BE2C (cell line): ENCODE results near the gene INTS3.

Experiments
- DNase-seq: peaks from one replicate; pipeline ENCODE4 v3.0.0-alpha.2; 2020
- H3K27me3 ChIP-seq: fragments of 250-450 bp; sonication (Bioruptor Pico); 2 replicates; pipeline ENCODE4 v1.5.1; 2020; ENCODE audit warnings: mild to moderate bottlenecking
- H3K36me3 ChIP-seq: fragments of 250-450 bp; sonication (Bioruptor Pico); 2 replicates; pipeline ENCODE4 v1.5.1; 2020; ENCODE audit warnings: mild to moderate bottlenecking
- H3K4me1 ChIP-seq: fragments of 250-450 bp; sonication (Bioruptor Pico); 2 replicates; pipeline ENCODE4 v1.5.1; 2020
- H3K4me3 ChIP-seq: 2 replicates; pipeline ENCODE4 v1.5.1; 2011; ENCODE audit warnings: low read depth, low read length
- H3K9me3 ChIP-seq: fragments of 250-450 bp; sonication (Bioruptor Pico); 2 replicates; pipeline ENCODE4 v1.5.1; 2020
- CTCF ChIP-seq: IDR thresholded peaks from 2 replicates; pipeline ENCODE4 v1.5.1; 2012; ENCODE audit warnings: mild to moderate bottlenecking, low read depth, low read length

Gene INTS3

GRCh38 chr1:153741986-153742385 is 14.1 kb downstream of the INTS3 start:
- Histone ChIP-seq H3K27me3 (no peaks in the 10 kb centered on the region), H3K4me3 (no peak overlapping the region), H3K36me3 (peaks cover 52% of the 10 kb centered on the region), H3K4me1 (peaks cover 3% of the 10 kb centered on the region; the same call in 1 of the 2 replicates), H3K9me3 (no peaks in the 10 kb centered on the region)
- DNase-seq, result no peak
- TF ChIP-seq CTCF, result no peak

GRCh38 chr1:153742411-153743142 is 14.7 kb downstream of the INTS3 start:
- no peak for DNase-seq
- Histone ChIP-seq H3K36me3 (peaks cover 50% of the 10 kb centered on the region), H3K9me3 (no peaks in the 10 kb centered on the region), H3K27me3 (no peaks in the 10 kb centered on the region), H3K4me3 (no peak overlapping the region), H3K4me1 (peaks cover 3% of the 10 kb centered on the region; the same call in 1 of the 2 replicates)
- no peak for TF ChIP-seq CTCF

- DNase-seq, result no peak
- H3K9me3 ChIP-seq, result no peaks in the 10 kb centered on the region
- no peak for TF ChIP-seq CTCF
- peaks cover 3% of the 10 kb centered on the region; the same call in 1 of the 2 replicates for H3K4me1 ChIP-seq
- H3K27me3 ChIP-seq, result no peaks in the 10 kb centered on the region
- no peak overlapping the region for H3K4me3 ChIP-seq
- peaks cover 57% of the 10 kb centered on the region for H3K36me3 ChIP-seq
Observed at GRCh38 chr1:153745417-153745816, 17.6 kb downstream of the INTS3 start.

GRCh38 chr1:153746174-153746573 is 18.3 kb downstream of the INTS3 start:
- Histone ChIP-seq H3K9me3 (no peaks in the 10 kb centered on the region), H3K36me3 (peaks cover 53% of the 10 kb centered on the region), H3K4me1 (peaks cover 3% of the 10 kb centered on the region; the same call in 1 of the 2 replicates), H3K27me3 (no peaks in the 10 kb centered on the region), H3K4me3 (no peak overlapping the region)
- no peak for TF ChIP-seq CTCF
- DNase-seq, result peak; percentile 35

GRCh38 chr1:153748903-153749302 is 21.1 kb downstream of the INTS3 start:
- Histone ChIP-seq H3K4me1 (peaks cover 3% of the 10 kb centered on the region; the same call in 1 of the 2 replicates), H3K27me3 (no peaks in the 10 kb centered on the region), H3K9me3 (no peaks in the 10 kb centered on the region), H3K36me3 (peaks cover 45% of the 10 kb centered on the region), H3K4me3 (no peak overlapping the region)
- no peak for DNase-seq
- no peak for TF ChIP-seq CTCF

- no peaks in the 10 kb centered on the region for H3K27me3 ChIP-seq
- peaks cover 43% of the 10 kb centered on the region for H3K36me3 ChIP-seq
- peak; percentile 99 for TF ChIP-seq CTCF
- H3K9me3 ChIP-seq, result no peaks in the 10 kb centered on the region
- peaks cover 3% of the 10 kb centered on the region; the same call in 1 of the 2 replicates for H3K4me1 ChIP-seq
- DNase-seq, result peak; percentile 85
- no peak overlapping the region for H3K4me3 ChIP-seq
Observed at GRCh38 chr1:153749408-153750005, 21.7 kb downstream of the INTS3 start.
